GM12878 (cell line): ENCODE data around the gene TASOR2. TPM values are rescaled to one million over a fixed set of nuclear protein-coding genes. Genes with fewer than 3 reads are reported as not detected.

Experiments
- ATAC-seq: fragments of 200-7000 bp; cut with Tn5 transposase; 3 replicates; pipeline ENCODE4 v1.9.1; 2020; ENCODE audit warnings: mild to moderate bottlenecking, moderate library complexity
- BruUV-seq: library from RNA; stranded (reverse); fragments of 400-500 nt; replicated peaks from 2 replicates; lab custom pipeline; 2021; lab: Mats Ljungman, UMichigan
- CTCF ChIA-PET: fragments of 300-600 bp; sonication (Branson Sonifier 250); formaldehyde crosslinking; extraction: SDS; loops from one replicate; lab custom pipeline; 2021; ENCODE audit warnings: inconsistent platforms; lab: Yijun Ruan, JAX
- POLR2A ChIA-PET: fragments of 350-600 bp; formaldehyde crosslinking; extraction: SDS; loops from one replicate; lab custom pipeline; 2021; ENCODE audit warnings: inconsistent platforms; lab: Charles Lee
- RAD21 ChIA-PET: fragments of 300-600 bp; sonication (Branson Sonifier 250); formaldehyde crosslinking; loops from one replicate; lab custom pipeline; 2023; ENCODE audit warnings: antibody characterized with exemption; ENCODE audit not compliant: unreplicated experiment; lab: Charles Lee
- SMC1A ChIA-PET: fragments of 300-600 bp; sonication (Branson Sonifier 250); formaldehyde crosslinking; loops from one replicate; lab custom pipeline; 2023; ENCODE audit not compliant: unreplicated experiment, uncharacterized antibody; lab: Charles Lee
- DNase-seq: peaks from one replicate; pipeline ENCODE4 v3.0.0-alpha.2; 2011; ENCODE audit warnings: low read depth, low spot score
- FAIRE-seq: peaks from 3 replicates; lab custom pipeline; 2011; peaks lifted over from hg19 to GRCh38; lab: Jason Lieb, UNC
- H2AFZ ChIP-seq: 2 replicates; pipeline ENCODE4 v1.6.0; 2011; ENCODE audit warnings: low read depth, low read length, control low read depth; ENCODE audit not compliant: control insufficient read depth
- H3K27ac ChIP-seq: 2 replicates; pipeline ENCODE4 v1.5.1; 2011; ENCODE audit warnings: control low read depth; ENCODE audit not compliant: control insufficient read depth, insufficient read depth
- H3K27me3 ChIP-seq, 2 experiments: replicated peaks in 1 of 2; 2 replicates each; pipeline versions ENCODE4 v1.6.0 to v1.6.1; 2011; ENCODE audit warnings: low read length in 1 of 2; ENCODE audit not compliant: control insufficient read depth in 2 of 2, insufficient read depth in 2 of 2
- H3K36me3 ChIP-seq, 2 experiments: 2 replicates each; pipeline ENCODE4 v1.5.1; 2011; ENCODE audit warnings: low read length in 1 of 2; ENCODE audit not compliant: control insufficient read depth in 2 of 2, insufficient read depth in 2 of 2
- H3K4me1 ChIP-seq: 2 replicates; pipeline ENCODE4 v1.6.1; 2011; ENCODE audit warnings: mild to moderate bottlenecking, low read length, moderate library complexity, mixed read lengths; ENCODE audit not compliant: control insufficient read depth, insufficient read depth
- H3K4me2 ChIP-seq: 2 replicates; pipeline ENCODE4 v1.6.0; 2011; ENCODE audit warnings: control low read depth; ENCODE audit not compliant: control insufficient read depth, insufficient read depth
- H3K4me3 ChIP-seq: fragments of 200-600 bp; sonication (generic); 2 replicates; pipeline ENCODE4 v1.5.1; 2016
- H3K79me2 ChIP-seq: 2 replicates; pipeline ENCODE4 v1.6.0; 2011; ENCODE audit warnings: low read length; ENCODE audit not compliant: control insufficient read depth, insufficient read depth
- H3K9ac ChIP-seq: 2 replicates; pipeline ENCODE4 v1.8.0; 2011; ENCODE audit warnings: low read length, control low read depth, mixed read lengths; ENCODE audit not compliant: control insufficient read depth, insufficient read depth
- H3K9me3 ChIP-seq: replicated peaks from 3 replicates; pipeline ENCODE4 v1.5.1; 2011; ENCODE audit warnings: mild to moderate bottlenecking, low read length; ENCODE audit not compliant: control insufficient read depth, insufficient read depth
- H4K20me1 ChIP-seq: 2 replicates; pipeline ENCODE4 v1.6.0; 2011; ENCODE audit not compliant: control insufficient read depth, insufficient read depth
- ATF7 ChIP-seq: fragments of 450-650 bp; IDR thresholded peaks from 2 replicates; pipeline ENCODE4 v1.6.1; 2016; ENCODE audit warnings: low read depth, mild to moderate bottlenecking
- BACH1 ChIP-seq: fragments of 450-650 bp; IDR thresholded peaks from 2 replicates; pipeline ENCODE4 v1.6.1; 2017; ENCODE audit warnings: mild to moderate bottlenecking, borderline replicate concordance
- BHLHE40 ChIP-seq, 2 experiments: fragments of 450-650 bp in 1 of 2; IDR thresholded peaks; 2 replicates each; pipeline ENCODE4 v1.6.1; 2011 to 2017; ENCODE audit warnings: low read depth in 2 of 2, borderline replicate concordance in 1 of 2, improper control_type of control experiment in 1 of 2, low read length in 1 of 2, mild to moderate bottlenecking in 1 of 2
- ETV6 ChIP-seq, 2 experiments: fragments of 450-650 bp in 1 of 2; IDR thresholded peaks in 1 of 2; conservative IDR thresholded peaks in 1 of 2; 2 replicates each; pipeline ENCODE4 v1.6.1; 2014; ENCODE audit warnings: antibody characterized with exemption in 1 of 2, borderline replicate concordance in 1 of 2, low read depth in 1 of 2, mild to moderate bottlenecking in 1 of 2, moderate library complexity in 1 of 2
- FOXK2 ChIP-seq: fragments of 450-650 bp; IDR thresholded peaks from 2 replicates; pipeline ENCODE4 v1.6.1; 2017; ENCODE audit warnings: mild to moderate bottlenecking, moderate library complexity
- GABPA ChIP-seq: IDR thresholded peaks from 2 replicates; pipeline ENCODE4 v1.6.1; 2014; ENCODE audit warnings: antibody characterized with exemption, low read depth, mild to moderate bottlenecking, inconsistent platforms
- NBN ChIP-seq: fragments of 450-650 bp; IDR thresholded peaks from 2 replicates; pipeline ENCODE4 v1.6.1; 2016
- PAX5 ChIP-seq: IDR thresholded peaks from 2 replicates; pipeline ENCODE4 v1.6.1; 2011; ENCODE audit warnings: low read depth, low read length, borderline replicate concordance
- RCOR1 ChIP-seq: conservative IDR thresholded peaks from 2 replicates; pipeline ENCODE4 v1.6.1; 2012; ENCODE audit warnings: low read depth, low read length, improper control_type of control experiment
- SUPT20H ChIP-seq: IDR thresholded peaks from 2 replicates; pipeline ENCODE4 v1.6.1; 2011; ENCODE audit warnings: low read depth, mild to moderate bottlenecking, low read length, moderate library complexity, borderline replicate concordance; ENCODE audit not compliant: control insufficient read depth
- TCF3 ChIP-seq: IDR thresholded peaks from 2 replicates; pipeline ENCODE4 v1.6.1; 2012; ENCODE audit warnings: low read depth, mild to moderate bottlenecking, low read length, borderline replicate concordance; ENCODE audit not compliant: insufficient read depth
- WGBS: methylation state at CpG from one replicate; pipeline ENCODE4 v1.1.6; 2016; ENCODE audit warnings: low lambda C conversion rate; ENCODE audit not compliant: insufficient replicate concordance, insufficient coverage; ENCODE audit errors: missing lambda C conversion rate; 5-methylcytosine and 5-hydroxymethylcytosine counted together
- in situ Hi-C: fragments of 300-500 bp; cut with MboI; formaldehyde crosslinking; loops from 9 replicates; pipeline ENCODE4 v1.14.3; 2018; ENCODE audit warnings: mixed read lengths
- intact Hi-C: fragments of 100-400 bp; cut with micrococcal nuclease; formaldehyde crosslinking; loops from one replicate; pipeline ENCODE4 v1.14.2; 2022; ENCODE audit not compliant: unreplicated experiment
- polyA plus RNA-seq, 11 experiments: library from polyadenylated mRNA; depleted of rRNA in 4 of 11; unstranded in 6 of 11; stranded (reverse) in 5 of 11; fragments of >200 nt; fragmentation: Nextera tagmentation in 4 of 11; fragmentation: Illumina TruSeq in 1 of 11; extraction: Ambion mirVana in 4 of 11; extraction: Trizol in 1 of 11; gene quantifications; 1 replicate in 1 of 11; 2 replicates in 10 of 11; pipeline versions ENCODE4 v1.2.1 to v1.2.3, GENCODE V29; 2011 to 2016; ENCODE audit warnings: inconsistent platforms in 2 of 11, missing spikeins in 2 of 11, low read depth in 1 of 11
- total RNA-seq, 4 experiments: library from RNA; depleted of rRNA in 3 of 4; stranded (reverse); fragments of >200 nt in 3 of 4; fragmentation: Illumina TruSeq in 1 of 4; extraction: Trizol in 1 of 4; gene quantifications; 2 replicates each; pipeline versions ENCODE4 v1.2.1 to v1.2.3, GENCODE V29; 2013 to 2021
- TF ChIP-seq, protein P1 (sequence below): fragments of 450-650 bp; IDR thresholded peaks from 2 replicates; pipeline ENCODE4 v1.6.1; 2014; ENCODE audit warnings: mild to moderate bottlenecking
- TF ChIP-seq, protein P2 (sequence below): fragments of 450-650 bp; formaldehyde crosslinking; IDR thresholded peaks from 2 replicates; pipeline ENCODE4 v1.4.0; 2020; ENCODE audit warnings: mild to moderate bottlenecking, moderate library complexity
- TF ChIP-seq, protein P3 (sequence below): fragments of 150-350 bp; IDR thresholded peaks from 2 replicates; pipeline ENCODE4 v1.6.1; 2016; ENCODE audit warnings: low read depth, low read length

The TASOR2 gene
- total and polyA plus RNA-seq, 10 of the 15 experiments (the other 5 are each of a cell fraction or from before 2014, with no cell fraction given) = 8.2 to 54.7 (median 31.0) TPM

DNA sequence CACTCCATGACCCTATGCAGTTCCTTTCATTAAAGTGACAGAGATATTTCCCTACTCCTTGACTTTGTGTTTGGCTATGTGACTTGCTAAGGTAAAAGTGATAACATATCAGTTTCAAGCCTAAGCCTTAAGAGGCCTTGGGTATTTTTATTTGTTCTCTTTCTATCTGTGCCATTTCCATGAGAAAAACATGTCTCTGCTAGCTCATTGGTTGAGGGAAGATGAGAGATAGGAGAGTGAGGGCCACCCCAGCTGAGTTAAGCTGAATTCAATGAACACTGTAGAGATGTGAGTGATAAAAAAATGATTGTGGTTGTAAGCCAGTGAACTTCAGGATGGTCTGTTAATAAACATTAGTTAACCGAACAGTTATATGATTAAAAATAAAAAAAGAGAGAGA, 13.4 kb downstream of the TASOR2 start:
- ChIA-PET SMC1A (interaction anchor here (1.0 to 15.6 kb wide), 3 partner anchors 8 to 16 kb away, joined by 3 to 191 read pairs (median 7); no protein-coding TSS in a partner anchor), POLR2A (interaction anchor here (0.8 to 1.0 kb wide), 2 partner anchors 9 kb away, joined by 3 read pairs; no protein-coding TSS in a partner anchor), CTCF (interaction anchor here (1.1 kb wide), 1 partner anchor 18 kb away, joined by 3 read pairs; no protein-coding TSS in a partner anchor), RAD21 (no interaction called here)
- no peaks in the 10 kb centered on the region for H3K36me3 ChIP-seq
- H2AFZ ChIP-seq = no peak overlapping the region
- ATAC-seq = 0 out of 3 replicates have a peak, but pooled peaks have one; percentile 11
- H3K9ac ChIP-seq = no peak overlapping the region
- no TSS peak for BruUV-seq
- peaks cover 86% of the 10 kb centered on the region for H3K79me2 ChIP-seq
- H3K4me3 ChIP-seq = no peak overlapping the region
- peaks cover 17% of the 10 kb centered on the region for H3K4me1 ChIP-seq
- no peaks in the 10 kb centered on the region for H3K27me3 ChIP-seq
- in situ Hi-C loops = no loop called here
- H4K20me1 ChIP-seq = no peaks in the 10 kb centered on the region
- TF ChIP-seq BACH1 (no peak), PAX5 (no peak), ETV6 (conservative IDR thresholded peaks at IDR 0.05 in 1 of 2, IDR thresholded peaks at IDR 0.05 in 1 of 2; ENCODE audit: borderline replicate concordance in 1 of 2, low read depth in 1 of 2) (no peak), FOXK2 (no peak), TCF3 (no peak), SUPT20H (no peak), ATF7 (no peak), NBN (no peak), GABPA (no peak), RCOR1 (no peak), BHLHE40 (IDR thresholded peaks at IDR 0.05; ENCODE audit: borderline replicate concordance in 1 of 2, low read depth in 2 of 2, low read length in 1 of 2) (no peak)
- TF ChIP-seq, protein P1, sequence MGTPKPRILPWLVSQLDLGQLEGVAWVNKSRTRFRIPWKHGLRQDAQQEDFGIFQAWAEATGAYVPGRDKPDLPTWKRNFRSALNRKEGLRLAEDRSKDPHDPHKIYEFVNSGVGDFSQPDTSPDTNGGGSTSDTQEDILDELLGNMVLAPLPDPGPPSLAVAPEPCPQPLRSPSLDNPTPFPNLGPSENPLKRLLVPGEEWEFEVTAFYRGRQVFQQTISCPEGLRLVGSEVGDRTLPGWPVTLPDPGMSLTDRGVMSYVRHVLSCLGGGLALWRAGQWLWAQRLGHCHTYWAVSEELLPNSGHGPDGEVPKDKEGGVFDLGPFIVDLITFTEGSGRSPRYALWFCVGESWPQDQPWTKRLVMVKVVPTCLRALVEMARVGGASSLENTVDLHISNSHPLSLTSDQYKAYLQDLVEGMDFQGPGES = no peak
- TF ChIP-seq, protein P2, sequence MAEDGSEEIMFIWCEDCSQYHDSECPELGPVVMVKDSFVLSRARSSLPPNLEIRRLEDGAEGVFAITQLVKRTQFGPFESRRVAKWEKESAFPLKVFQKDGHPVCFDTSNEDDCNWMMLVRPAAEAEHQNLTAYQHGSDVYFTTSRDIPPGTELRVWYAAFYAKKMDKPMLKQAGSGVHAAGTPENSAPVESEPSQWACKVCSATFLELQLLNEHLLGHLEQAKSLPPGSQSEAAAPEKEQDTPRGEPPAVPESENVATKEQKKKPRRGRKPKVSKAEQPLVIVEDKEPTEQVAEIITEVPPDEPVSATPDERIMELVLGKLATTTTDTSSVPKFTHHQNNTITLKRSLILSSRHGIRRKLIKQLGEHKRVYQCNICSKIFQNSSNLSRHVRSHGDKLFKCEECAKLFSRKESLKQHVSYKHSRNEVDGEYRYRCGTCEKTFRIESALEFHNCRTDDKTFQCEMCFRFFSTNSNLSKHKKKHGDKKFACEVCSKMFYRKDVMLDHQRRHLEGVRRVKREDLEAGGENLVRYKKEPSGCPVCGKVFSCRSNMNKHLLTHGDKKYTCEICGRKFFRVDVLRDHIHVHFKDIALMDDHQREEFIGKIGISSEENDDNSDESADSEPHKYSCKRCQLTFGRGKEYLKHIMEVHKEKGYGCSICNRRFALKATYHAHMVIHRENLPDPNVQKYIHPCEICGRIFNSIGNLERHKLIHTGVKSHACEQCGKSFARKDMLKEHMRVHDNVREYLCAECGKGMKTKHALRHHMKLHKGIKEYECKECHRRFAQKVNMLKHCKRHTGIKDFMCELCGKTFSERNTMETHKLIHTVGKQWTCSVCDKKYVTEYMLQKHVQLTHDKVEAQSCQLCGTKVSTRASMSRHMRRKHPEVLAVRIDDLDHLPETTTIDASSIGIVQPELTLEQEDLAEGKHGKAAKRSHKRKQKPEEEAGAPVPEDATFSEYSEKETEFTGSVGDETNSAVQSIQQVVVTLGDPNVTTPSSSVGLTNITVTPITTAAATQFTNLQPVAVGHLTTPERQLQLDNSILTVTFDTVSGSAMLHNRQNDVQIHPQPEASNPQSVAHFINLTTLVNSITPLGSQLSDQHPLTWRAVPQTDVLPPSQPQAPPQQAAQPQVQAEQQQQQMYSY = no peak
- TF ChIP-seq, protein P3, sequence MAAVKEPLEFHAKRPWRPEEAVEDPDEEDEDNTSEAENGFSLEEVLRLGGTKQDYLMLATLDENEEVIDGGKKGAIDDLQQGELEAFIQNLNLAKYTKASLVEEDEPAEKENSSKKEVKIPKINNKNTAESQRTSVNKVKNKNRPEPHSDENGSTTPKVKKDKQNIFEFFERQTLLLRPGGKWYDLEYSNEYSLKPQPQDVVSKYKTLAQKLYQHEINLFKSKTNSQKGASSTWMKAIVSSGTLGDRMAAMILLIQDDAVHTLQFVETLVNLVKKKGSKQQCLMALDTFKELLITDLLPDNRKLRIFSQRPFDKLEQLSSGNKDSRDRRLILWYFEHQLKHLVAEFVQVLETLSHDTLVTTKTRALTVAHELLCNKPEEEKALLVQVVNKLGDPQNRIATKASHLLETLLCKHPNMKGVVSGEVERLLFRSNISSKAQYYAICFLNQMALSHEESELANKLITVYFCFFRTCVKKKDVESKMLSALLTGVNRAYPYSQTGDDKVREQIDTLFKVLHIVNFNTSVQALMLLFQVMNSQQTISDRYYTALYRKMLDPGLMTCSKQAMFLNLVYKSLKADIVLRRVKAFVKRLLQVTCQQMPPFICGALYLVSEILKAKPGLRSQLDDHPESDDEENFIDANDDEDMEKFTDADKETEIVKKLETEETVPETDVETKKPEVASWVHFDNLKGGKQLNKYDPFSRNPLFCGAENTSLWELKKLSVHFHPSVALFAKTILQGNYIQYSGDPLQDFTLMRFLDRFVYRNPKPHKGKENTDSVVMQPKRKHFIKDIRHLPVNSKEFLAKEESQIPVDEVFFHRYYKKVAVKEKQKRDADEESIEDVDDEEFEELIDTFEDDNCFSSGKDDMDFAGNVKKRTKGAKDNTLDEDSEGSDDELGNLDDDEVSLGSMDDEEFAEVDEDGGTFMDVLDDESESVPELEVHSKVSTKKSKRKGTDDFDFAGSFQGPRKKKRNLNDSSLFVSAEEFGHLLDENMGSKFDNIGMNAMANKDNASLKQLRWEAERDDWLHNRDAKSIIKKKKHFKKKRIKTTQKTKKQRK = no peak
- TF ChIP-seq, all 136 proteins: peak for 0
- Histone ChIP-seq H3K4me2 (no peak overlapping the region), H3K27ac (no peak overlapping the region), H3K9me3 (peaks cover 1% of the 10 kb centered on the region)
- 100% methylated on average over 1 of the region's 1 CpG for WGBS
- FAIRE-seq = peak; percentile 13
- intact Hi-C loops = no loop called here
- DNase-seq = no peak
